ENCODE data around the gene NELL2. TPM values are rescaled to one million over a fixed set of nuclear protein-coding genes. Genes with fewer than 3 reads are reported as not detected.

The NELL2 gene
- total RNA-seq, 1 experiment from 2014 or later: 596 TPM

DNA sequence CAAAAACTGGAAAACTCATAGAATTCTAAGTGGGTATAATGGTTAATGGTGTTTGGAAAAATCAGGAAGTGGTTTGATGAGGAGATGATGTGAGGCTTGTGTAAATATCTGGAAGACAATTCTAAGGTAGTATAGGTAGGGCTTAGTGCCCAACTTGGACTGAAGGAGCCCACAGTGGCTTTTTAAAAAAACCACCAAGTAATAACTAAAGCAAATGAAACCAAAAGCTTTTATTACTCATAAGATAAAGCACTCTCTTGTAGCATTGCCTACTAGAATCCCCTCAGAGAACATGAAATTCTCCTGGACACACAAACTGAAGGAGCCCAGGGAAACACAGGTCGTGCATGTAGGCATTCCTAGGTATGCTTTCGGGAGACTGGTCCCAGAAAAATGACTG lies 324.5 kb downstream of the NELL2 start:
- BruUV-seq (replicated peaks): no TSS peak
- Histone ChIP-seq H3K9me3 (ENCODE audit: low read depth, low read length, poor library complexity, severe bottlenecking) (no peaks in the 10 kb centered on the region), H3K27ac (ENCODE audit: low read depth, low read length, poor library complexity, severe bottlenecking) (no peak overlapping the region), H3K4me3 (ENCODE audit: low read depth, low read length, poor library complexity, severe bottlenecking) (no peak overlapping the region), H3K4me1 (ENCODE audit: insufficient read depth, low read length, poor library complexity, severe bottlenecking) (peaks cover 4% of the 10 kb centered on the region), H3K36me3 (ENCODE audit: insufficient read depth, low read length, poor library complexity, severe bottlenecking) (no peaks in the 10 kb centered on the region), H3K27me3 (replicated peaks; ENCODE audit: insufficient read depth, low read depth, low read length, poor library complexity) (no peaks in the 10 kb centered on the region)
- intact Hi-C loops (cut with micrococcal nuclease; ENCODE audit: unreplicated experiment): no loop called here
- no peak for TF ChIP-seq EZH2 (IDR thresholded peaks at IDR 0.05; ENCODE audit: borderline replicate concordance, low read depth, low read length, poor library complexity, severe bottlenecking)
- TF ChIP-seq, protein P1, sequence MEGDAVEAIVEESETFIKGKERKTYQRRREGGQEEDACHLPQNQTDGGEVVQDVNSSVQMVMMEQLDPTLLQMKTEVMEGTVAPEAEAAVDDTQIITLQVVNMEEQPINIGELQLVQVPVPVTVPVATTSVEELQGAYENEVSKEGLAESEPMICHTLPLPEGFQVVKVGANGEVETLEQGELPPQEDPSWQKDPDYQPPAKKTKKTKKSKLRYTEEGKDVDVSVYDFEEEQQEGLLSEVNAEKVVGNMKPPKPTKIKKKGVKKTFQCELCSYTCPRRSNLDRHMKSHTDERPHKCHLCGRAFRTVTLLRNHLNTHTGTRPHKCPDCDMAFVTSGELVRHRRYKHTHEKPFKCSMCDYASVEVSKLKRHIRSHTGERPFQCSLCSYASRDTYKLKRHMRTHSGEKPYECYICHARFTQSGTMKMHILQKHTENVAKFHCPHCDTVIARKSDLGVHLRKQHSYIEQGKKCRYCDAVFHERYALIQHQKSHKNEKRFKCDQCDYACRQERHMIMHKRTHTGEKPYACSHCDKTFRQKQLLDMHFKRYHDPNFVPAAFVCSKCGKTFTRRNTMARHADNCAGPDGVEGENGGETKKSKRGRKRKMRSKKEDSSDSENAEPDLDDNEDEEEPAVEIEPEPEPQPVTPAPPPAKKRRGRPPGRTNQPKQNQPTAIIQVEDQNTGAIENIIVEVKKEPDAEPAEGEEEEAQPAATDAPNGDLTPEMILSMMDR (conservative IDR thresholded peaks at IDR 0.05; ENCODE audit: low read depth, low read length): no peak
- DNase-seq (ENCODE audit: low spot score): no peak
- POLR2A ChIA-PET (ENCODE audit: low non-redundant PET): no interaction called here
- CTCF ChIA-PET: no interaction called here

DNA sequence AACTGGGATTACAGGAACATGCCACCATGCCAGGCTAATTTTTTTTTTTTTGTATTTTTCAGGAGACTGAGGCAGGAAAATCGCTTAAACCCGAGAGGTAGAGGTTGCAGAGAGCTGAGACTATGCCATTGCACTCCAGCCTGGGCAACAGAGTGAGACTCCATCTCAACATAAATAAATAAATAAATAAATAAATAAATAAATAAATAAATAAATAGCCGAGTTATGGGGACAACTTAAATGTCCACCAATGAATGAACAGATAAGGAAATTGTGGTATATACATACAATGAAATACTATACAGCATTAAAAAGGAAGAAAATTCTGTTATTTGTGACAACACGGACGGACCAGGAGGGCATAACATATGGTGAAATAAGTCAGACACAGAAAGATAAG lies 325.7 kb downstream of the NELL2 start:
- ChIA-PET CTCF (no interaction called here), POLR2A (ENCODE audit: low non-redundant PET) (interaction anchor here (0.7 kb wide), 1 partner anchor 9 kb away, joined by 6 read pairs; no protein-coding TSS in a partner anchor)
- Histone ChIP-seq H3K4me1 (ENCODE audit: insufficient read depth, low read length, poor library complexity, severe bottlenecking) (peaks cover 4% of the 10 kb centered on the region), H3K4me3 (ENCODE audit: low read depth, low read length, poor library complexity, severe bottlenecking) (no peak overlapping the region), H3K27ac (ENCODE audit: low read depth, low read length, poor library complexity, severe bottlenecking) (no peak overlapping the region), H3K9me3 (ENCODE audit: low read depth, low read length, poor library complexity, severe bottlenecking) (no peaks in the 10 kb centered on the region), H3K27me3 (replicated peaks; ENCODE audit: insufficient read depth, low read depth, low read length, poor library complexity) (no peaks in the 10 kb centered on the region), H3K36me3 (ENCODE audit: insufficient read depth, low read length, poor library complexity, severe bottlenecking) (no peaks in the 10 kb centered on the region)
- no peak for DNase-seq (ENCODE audit: low spot score)
- TF ChIP-seq, protein P1 (conservative IDR thresholded peaks at IDR 0.05; ENCODE audit: low read depth, low read length): no peak
- TF ChIP-seq EZH2 (IDR thresholded peaks at IDR 0.05; ENCODE audit: borderline replicate concordance, low read depth, low read length, poor library complexity, severe bottlenecking): no peak
- intact Hi-C loops (cut with micrococcal nuclease; ENCODE audit: unreplicated experiment): no loop called here
- BruUV-seq (replicated peaks): no TSS peak

DNA sequence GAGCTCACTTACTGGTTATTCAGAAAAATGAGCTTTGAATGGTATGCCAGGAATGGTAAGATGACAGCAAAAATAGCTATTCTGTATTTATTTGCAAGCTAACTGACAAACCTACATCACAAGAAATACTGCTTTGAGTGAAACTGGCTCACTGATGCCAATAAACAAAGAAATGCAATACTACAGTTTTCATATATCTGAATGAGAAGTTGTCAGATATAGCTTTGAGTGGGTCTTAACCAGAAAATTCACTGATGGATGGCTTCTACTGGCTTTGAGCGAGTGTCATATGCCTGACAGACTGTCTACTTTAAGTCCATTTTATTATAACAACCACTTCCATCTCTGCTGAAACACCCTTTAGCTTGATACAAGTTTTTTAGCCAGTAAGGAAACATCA lies 330.1 kb downstream of the NELL2 start:
- BruUV-seq (replicated peaks): no TSS peak
- Histone ChIP-seq H3K4me3 (ENCODE audit: low read depth, low read length, poor library complexity, severe bottlenecking) (no peak overlapping the region), H3K36me3 (ENCODE audit: insufficient read depth, low read length, poor library complexity, severe bottlenecking) (no peaks in the 10 kb centered on the region), H3K9me3 (ENCODE audit: low read depth, low read length, poor library complexity, severe bottlenecking) (no peaks in the 10 kb centered on the region), H3K4me1 (ENCODE audit: insufficient read depth, low read length, poor library complexity, severe bottlenecking) (peaks cover 4% of the 10 kb centered on the region), H3K27me3 (replicated peaks; ENCODE audit: insufficient read depth, low read depth, low read length, poor library complexity) (no peaks in the 10 kb centered on the region), H3K27ac (ENCODE audit: low read depth, low read length, poor library complexity, severe bottlenecking) (no peak overlapping the region)
- intact Hi-C loops (cut with micrococcal nuclease; ENCODE audit: unreplicated experiment): no loop called here
- ChIA-PET CTCF (no interaction called here), POLR2A (ENCODE audit: low non-redundant PET) (no interaction called here)
- TF ChIP-seq, protein P1 (conservative IDR thresholded peaks at IDR 0.05; ENCODE audit: low read depth, low read length): no peak
- TF ChIP-seq EZH2 (IDR thresholded peaks at IDR 0.05; ENCODE audit: borderline replicate concordance, low read depth, low read length, poor library complexity, severe bottlenecking): no peak
- no peak for DNase-seq (ENCODE audit: low spot score)

All from A673 (cell line).